H9 (cell line): ENCODE data around the gene SMAD3. TPM values are rescaled to one million over a fixed set of nuclear protein-coding genes. Genes with fewer than 3 reads are reported as not detected.

Experiments
- DNase-seq: peaks from one replicate; pipeline ENCODE4 v3.0.0-alpha.2; 2017
- H2AFZ ChIP-seq: one replicate; pipeline ENCODE4 v1.6.1; 2013; ENCODE audit warnings: mild to moderate bottlenecking, low read length, control low read depth, moderate library complexity
- H2AK5ac ChIP-seq: 2 replicates; pipeline ENCODE4 v1.6.1; 2013; ENCODE audit warnings: low read length, control low read depth, mixed read lengths; ENCODE audit not compliant: insufficient read length
- H2BK120ac ChIP-seq: one replicate; pipeline ENCODE4 v1.6.1; 2013; ENCODE audit warnings: low read depth, mild to moderate bottlenecking, low read length, control low read depth, inconsistent platforms; ENCODE audit not compliant: poor library complexity, severe bottlenecking
- H2BK12ac ChIP-seq: 2 replicates; pipeline ENCODE4 v1.6.1; 2013; ENCODE audit warnings: low read length, control low read depth, mixed read lengths, low read depth; ENCODE audit not compliant: insufficient read length
- H2BK15ac ChIP-seq: 2 replicates; pipeline ENCODE4 v1.6.1; 2013; ENCODE audit warnings: low read depth, low read length, control low read depth
- H2BK20ac ChIP-seq: one replicate; pipeline ENCODE4 v1.6.1; 2013; ENCODE audit warnings: low read depth, mild to moderate bottlenecking, low read length, control low read depth, inconsistent platforms; ENCODE audit not compliant: poor library complexity, severe bottlenecking
- H2BK5ac ChIP-seq: 2 replicates; pipeline ENCODE4 v1.6.1; 2013; ENCODE audit warnings: low read length, control low read depth, mixed read lengths; ENCODE audit not compliant: insufficient read length
- H3K14ac ChIP-seq: 2 replicates; pipeline ENCODE4 v1.6.1; 2013; ENCODE audit warnings: low read length, control low read depth; ENCODE audit not compliant: insufficient read depth
- H3K18ac ChIP-seq: 2 replicates; pipeline ENCODE4 v1.6.1; 2013; ENCODE audit warnings: low read depth, mild to moderate bottlenecking, mixed read lengths, low read length, control low read depth; ENCODE audit not compliant: insufficient read length
- H3K23ac ChIP-seq: 2 replicates; pipeline ENCODE4 v1.6.1; 2013; ENCODE audit warnings: low read length, control low read depth, mixed read lengths, low read depth; ENCODE audit not compliant: insufficient read length
- H3K23me2 ChIP-seq: 2 replicates; pipeline ENCODE4 v1.6.1; 2013; ENCODE audit warnings: low read depth, mild to moderate bottlenecking, mixed read lengths, low read length, control low read depth; ENCODE audit not compliant: insufficient read length, poor library complexity, severe bottlenecking
- H3K27ac ChIP-seq: 2 replicates; pipeline ENCODE4 v1.5.1; 2013; ENCODE audit warnings: low read length, control low read depth, mixed read lengths, low read depth; ENCODE audit not compliant: insufficient read length
- H3K27me3 ChIP-seq: 2 replicates; pipeline ENCODE4 v1.6.1; 2013; ENCODE audit warnings: low read length, control low read depth, inconsistent platforms; ENCODE audit not compliant: insufficient read depth
- H3K4ac ChIP-seq: 2 replicates; pipeline ENCODE4 v1.6.1; 2013; ENCODE audit warnings: low read depth, mild to moderate bottlenecking, control low read depth, inconsistent platforms, low read length, moderate library complexity
- H3K4me1 ChIP-seq: 2 replicates; pipeline ENCODE4 v1.6.1; 2013; ENCODE audit warnings: low read length, control low read depth, inconsistent platforms; ENCODE audit not compliant: insufficient read depth
- H3K4me2 ChIP-seq: 2 replicates; pipeline ENCODE4 v1.6.1; 2013; ENCODE audit warnings: low read length, control low read depth, mixed read lengths; ENCODE audit not compliant: insufficient read length, insufficient read depth
- H3K56ac ChIP-seq: 2 replicates; pipeline ENCODE4 v1.6.1; 2013; ENCODE audit warnings: low read depth, mild to moderate bottlenecking, mixed read lengths, low read length, control low read depth; ENCODE audit not compliant: insufficient read length
- H3K79me1 ChIP-seq: 2 replicates; pipeline ENCODE4 v1.6.1; 2013; ENCODE audit warnings: low read depth, mild to moderate bottlenecking, moderate library complexity, low read length, control low read depth, inconsistent platforms; ENCODE audit not compliant: insufficient read depth, poor library complexity, severe bottlenecking
- H3K79me2 ChIP-seq: 2 replicates; pipeline ENCODE4 v1.6.1; 2013; ENCODE audit warnings: low read length, control low read depth, inconsistent platforms; ENCODE audit not compliant: insufficient read depth
- H3K9ac ChIP-seq: 2 replicates; pipeline ENCODE4 v1.6.1; 2013; ENCODE audit warnings: low read length, control low read depth, mixed read lengths; ENCODE audit not compliant: insufficient read length; ENCODE audit errors: extremely low read depth
- H3K9me3 ChIP-seq: one replicate; pipeline ENCODE4 v1.6.1; 2013; ENCODE audit warnings: low read depth, low read length, inconsistent platforms; ENCODE audit not compliant: control insufficient read depth
- H3T11ph ChIP-seq: one replicate; pipeline ENCODE4 v1.6.1; 2013; ENCODE audit warnings: mild to moderate bottlenecking, low read length, control low read depth, inconsistent platforms
- H4K20me1 ChIP-seq: one replicate; pipeline ENCODE4 v1.6.1; 2013; ENCODE audit not compliant: control insufficient read depth, insufficient read length, insufficient read depth
- H4K5ac ChIP-seq: 2 replicates; pipeline ENCODE4 v1.6.1; 2013; ENCODE audit warnings: low read depth, mild to moderate bottlenecking, mixed read lengths, low read length, control low read depth; ENCODE audit not compliant: insufficient read length
- H4K8ac ChIP-seq: replicated peaks from 2 replicates; pipeline ENCODE4 v1.6.1; 2013; ENCODE audit warnings: low read length, control low read depth, mixed read lengths, low read depth; ENCODE audit not compliant: insufficient read length
- H4K91ac ChIP-seq: 2 replicates; pipeline ENCODE4 v1.6.1; 2013; ENCODE audit warnings: low read depth, mild to moderate bottlenecking, moderate library complexity, mixed read lengths, low read length, control low read depth; ENCODE audit not compliant: insufficient read length
- H3K27ac Mint-ChIP-seq, 3 experiments: 2 replicates in 2 of 3; 3 replicates in 1 of 3; pipeline ENCODE4 v1.8.0; 2020 to 2021; ENCODE audit warnings: mixed read lengths in 3 of 3, mild to moderate bottlenecking in 1 of 3, moderate library complexity in 1 of 3
- H3K27me3 Mint-ChIP-seq: 2 replicates; pipeline ENCODE4 v1.8.0; 2021; ENCODE audit warnings: low read depth, mild to moderate bottlenecking, moderate library complexity, mixed read lengths
- H3K36me3 Mint-ChIP-seq, 3 experiments: 2 replicates in 2 of 3; 3 replicates in 1 of 3; pipeline ENCODE4 v1.8.0; 2020 to 2021; ENCODE audit warnings: low read depth in 3 of 3, mixed read lengths in 3 of 3; ENCODE audit not compliant: insufficient read depth in 1 of 3
- H3K4me1 Mint-ChIP-seq, 2 experiments: 2 replicates each; pipeline ENCODE4 v1.8.0; 2020; ENCODE audit warnings: mixed read lengths in 2 of 2
- H3K4me3 Mint-ChIP-seq, 2 experiments: 2 replicates in 1 of 2; 3 replicates in 1 of 2; pipeline ENCODE4 v1.8.0; 2020 to 2021; ENCODE audit warnings: mild to moderate bottlenecking in 2 of 2, mixed read lengths in 2 of 2, moderate library complexity in 1 of 2
- H3K9me3 Mint-ChIP-seq, 2 experiments: 2 replicates in 1 of 2; 3 replicates in 1 of 2; pipeline ENCODE4 v1.8.0; 2020; ENCODE audit warnings: mild to moderate bottlenecking in 2 of 2, mixed read lengths in 2 of 2, moderate library complexity in 1 of 2
- WGBS: extraction: QIAGEN DNeasy Blood & Tissue Kit; methylation state at CpG from one replicate; pipeline ENCODE4 v1.1.7; 2013; ENCODE audit warnings: missing lambda C conversion rate, low lambda C conversion rate, mixed read lengths; ENCODE audit not compliant: insufficient read length; ENCODE audit errors: extremely low coverage; 5-methylcytosine and 5-hydroxymethylcytosine counted together
- total RNA-seq: library from RNA; stranded (reverse); gene quantifications from 2 replicates; pipeline ENCODE4 v1.2.1, GENCODE V29; 2021
- TF ChIP-seq, protein P1 (sequence below): fragments of 200-600 bp; sonication (generic); conservative IDR thresholded peaks from 3 replicates; pipeline ENCODE4 v1.8.0; 2021; ENCODE audit warnings: antibody characterized with exemption, mild to moderate bottlenecking

The SMAD3 gene
- total RNA-seq, 1 experiment from 2014 or later: 26.7 TPM

DNA sequence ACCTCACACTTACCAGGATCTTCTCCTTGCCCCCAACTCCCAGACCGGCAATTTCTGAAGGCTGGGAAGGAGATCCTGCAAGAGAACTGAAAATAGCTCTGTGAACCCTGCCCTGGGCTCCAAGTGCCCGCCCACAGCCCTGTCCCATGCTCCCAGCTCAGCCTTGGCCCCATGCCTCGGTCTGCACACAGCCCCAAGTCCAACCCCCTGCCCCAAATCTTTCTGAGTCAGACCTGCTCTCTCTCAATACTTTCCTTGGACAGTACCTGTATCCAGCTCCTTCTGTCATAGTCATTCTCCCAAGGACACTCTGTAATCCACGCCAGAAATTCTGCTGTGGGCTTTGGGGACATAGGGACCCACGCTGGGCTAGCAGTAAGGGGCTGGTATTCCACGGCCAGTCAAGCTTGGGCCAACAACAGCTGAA lies 6.3 kb upstream of the SMAD3 start:
- Histone ChIP-seq H2BK5ac (no peak overlapping the region), H2BK12ac (no peak overlapping the region), H3K4ac (no peak overlapping the region), H4K5ac (no peak overlapping the region), H4K20me1 (no peaks in the 10 kb centered on the region), H3K23me2 (no peaks in the 10 kb centered on the region), H3K27ac (no peak overlapping the region), H4K8ac (no peak overlapping the region), H4K91ac (no peak overlapping the region), H3K23ac (no peak overlapping the region), H2AFZ (no peak overlapping the region), H2BK120ac (no peak overlapping the region), H3K9me3 (no peaks in the 10 kb centered on the region), H3K27me3 (peaks cover 18% of the 10 kb centered on the region; the same call in 1 of the 2 replicates), H3K56ac (no peak overlapping the region), H3K4me2 (no peak overlapping the region), H3K14ac (no peak overlapping the region), H3K79me2 (no peaks in the 10 kb centered on the region), H2BK15ac (no peak overlapping the region), H2AK5ac (no peak overlapping the region), H3T11ph (no peak overlapping the region), H3K79me1 (no peaks in the 10 kb centered on the region), H3K4me1 (peaks cover 5% of the 10 kb centered on the region; the same call in 1 of the 2 replicates), H3K18ac (no peak overlapping the region), H3K9ac (no peak overlapping the region), H2BK20ac (no peak overlapping the region)
- DNase-seq: no peak
- no peaks in the 10 kb centered on the region; a peak in 1 of 7 replicates for H3K36me3 Mint-ChIP-seq
- no peak overlapping the region for H3K4me3 Mint-ChIP-seq
- no peak overlapping the region for H3K27ac Mint-ChIP-seq
- H3K27me3 Mint-ChIP-seq: peaks cover 35% of the 10 kb centered on the region
- H3K4me1 Mint-ChIP-seq: peaks cover 27 to 30% of the 10 kb centered on the region in 2 experiments
- TF ChIP-seq, protein P1, sequence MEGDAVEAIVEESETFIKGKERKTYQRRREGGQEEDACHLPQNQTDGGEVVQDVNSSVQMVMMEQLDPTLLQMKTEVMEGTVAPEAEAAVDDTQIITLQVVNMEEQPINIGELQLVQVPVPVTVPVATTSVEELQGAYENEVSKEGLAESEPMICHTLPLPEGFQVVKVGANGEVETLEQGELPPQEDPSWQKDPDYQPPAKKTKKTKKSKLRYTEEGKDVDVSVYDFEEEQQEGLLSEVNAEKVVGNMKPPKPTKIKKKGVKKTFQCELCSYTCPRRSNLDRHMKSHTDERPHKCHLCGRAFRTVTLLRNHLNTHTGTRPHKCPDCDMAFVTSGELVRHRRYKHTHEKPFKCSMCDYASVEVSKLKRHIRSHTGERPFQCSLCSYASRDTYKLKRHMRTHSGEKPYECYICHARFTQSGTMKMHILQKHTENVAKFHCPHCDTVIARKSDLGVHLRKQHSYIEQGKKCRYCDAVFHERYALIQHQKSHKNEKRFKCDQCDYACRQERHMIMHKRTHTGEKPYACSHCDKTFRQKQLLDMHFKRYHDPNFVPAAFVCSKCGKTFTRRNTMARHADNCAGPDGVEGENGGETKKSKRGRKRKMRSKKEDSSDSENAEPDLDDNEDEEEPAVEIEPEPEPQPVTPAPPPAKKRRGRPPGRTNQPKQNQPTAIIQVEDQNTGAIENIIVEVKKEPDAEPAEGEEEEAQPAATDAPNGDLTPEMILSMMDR: no peak
- no peaks in the 10 kb centered on the region; a peak in 1 of 5 replicates for H3K9me3 Mint-ChIP-seq
- WGBS: no CpG with 5 or more reads among the region's 6 CpGs
